Measurements from ENCODE around the gene SUGCT. TPM values are rescaled to one million over a fixed set of nuclear protein-coding genes. Genes with fewer than 3 reads are reported as not detected.

The SUGCT gene
- total RNA-seq, 1 experiment from 2014 or later = 4.6 TPM

GRCh38 chr7:40122940-40123254 is 11.9 kb upstream of the SUGCT start (continued):
- no peak for TF ChIP-seq AFF4 (CRISPR knock-in tag; IDR thresholded peaks at IDR 0.05; ENCODE audit: borderline replicate concordance)
- TF ChIP-seq, protein P1, sequence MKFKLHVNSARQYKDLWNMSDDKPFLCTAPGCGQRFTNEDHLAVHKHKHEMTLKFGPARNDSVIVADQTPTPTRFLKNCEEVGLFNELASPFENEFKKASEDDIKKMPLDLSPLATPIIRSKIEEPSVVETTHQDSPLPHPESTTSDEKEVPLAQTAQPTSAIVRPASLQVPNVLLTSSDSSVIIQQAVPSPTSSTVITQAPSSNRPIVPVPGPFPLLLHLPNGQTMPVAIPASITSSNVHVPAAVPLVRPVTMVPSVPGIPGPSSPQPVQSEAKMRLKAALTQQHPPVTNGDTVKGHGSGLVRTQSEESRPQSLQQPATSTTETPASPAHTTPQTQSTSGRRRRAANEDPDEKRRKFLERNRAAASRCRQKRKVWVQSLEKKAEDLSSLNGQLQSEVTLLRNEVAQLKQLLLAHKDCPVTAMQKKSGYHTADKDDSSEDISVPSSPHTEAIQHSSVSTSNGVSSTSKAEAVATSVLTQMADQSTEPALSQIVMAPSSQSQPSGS (CRISPR knock-in tag; IDR thresholded peaks at IDR 0.05; ENCODE audit: borderline replicate concordance, low read depth) = no peak
- no peak for TF ChIP-seq PREB (CRISPR knock-in tag; IDR thresholded peaks at IDR 0.05; ENCODE audit: borderline replicate concordance)
- TF ChIP-seq, protein P2, sequence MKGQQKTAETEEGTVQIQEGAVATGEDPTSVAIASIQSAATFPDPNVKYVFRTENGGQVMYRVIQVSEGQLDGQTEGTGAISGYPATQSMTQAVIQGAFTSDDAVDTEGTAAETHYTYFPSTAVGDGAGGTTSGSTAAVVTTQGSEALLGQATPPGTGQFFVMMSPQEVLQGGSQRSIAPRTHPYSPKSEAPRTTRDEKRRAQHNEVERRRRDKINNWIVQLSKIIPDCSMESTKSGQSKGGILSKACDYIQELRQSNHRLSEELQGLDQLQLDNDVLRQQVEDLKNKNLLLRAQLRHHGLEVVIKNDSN (CRISPR knock-in tag; IDR thresholded peaks at IDR 0.05) = no peak
- no peak for TF ChIP-seq ETV6 (CRISPR knock-in tag; IDR thresholded peaks at IDR 0.05)

GRCh38 chr7:40133561-40134427 is 1.0 kb upstream of the SUGCT start:
- POLR2A ChIA-PET = interaction anchor here (0.6 to 0.9 kb wide), 2 partner anchors 17 to 44 kb away, joined by 3 to 4 read pairs; no protein-coding TSS in a partner anchor

DNA sequence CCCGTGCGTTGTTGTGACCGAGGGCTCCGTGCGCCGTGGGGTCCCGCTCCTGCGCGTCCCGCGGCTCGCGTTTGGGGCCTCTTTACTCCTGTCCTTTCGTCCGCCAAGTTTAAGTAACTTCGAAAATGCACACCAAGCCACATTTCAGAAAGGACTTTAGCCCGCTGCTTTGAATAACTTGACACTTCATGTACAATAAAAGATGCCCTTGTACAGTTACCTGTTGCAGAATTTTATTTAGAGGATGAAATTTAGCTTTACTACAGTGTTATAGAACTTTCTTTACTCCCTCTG is 459 bp downstream of the SUGCT start:
- H3K9me3 Mint-ChIP-seq = peaks cover 6% of the 10 kb centered on the region; the same call in 1 of the 2 replicates
- CTCF ChIA-PET = interaction anchor here (0.6 to 1.5 kb wide), 8 partner anchors 12 to 555 kb away, joined by 3 to 8 read pairs (median 4); no protein-coding TSS in a partner anchor
- H3K27me3 Mint-ChIP-seq (ENCODE audit: low read depth) = peaks cover 14% of the 10 kb centered on the region
- no peak overlapping the region for H3K27ac Mint-ChIP-seq
- peaks cover 13% of the 10 kb centered on the region for H3K4me1 Mint-ChIP-seq
- no peak for DNase-seq (ENCODE audit: low spot score)
- H3K4me3 Mint-ChIP-seq = peak overlapping the region; percentile 80
- TF ChIP-seq, protein P3, sequence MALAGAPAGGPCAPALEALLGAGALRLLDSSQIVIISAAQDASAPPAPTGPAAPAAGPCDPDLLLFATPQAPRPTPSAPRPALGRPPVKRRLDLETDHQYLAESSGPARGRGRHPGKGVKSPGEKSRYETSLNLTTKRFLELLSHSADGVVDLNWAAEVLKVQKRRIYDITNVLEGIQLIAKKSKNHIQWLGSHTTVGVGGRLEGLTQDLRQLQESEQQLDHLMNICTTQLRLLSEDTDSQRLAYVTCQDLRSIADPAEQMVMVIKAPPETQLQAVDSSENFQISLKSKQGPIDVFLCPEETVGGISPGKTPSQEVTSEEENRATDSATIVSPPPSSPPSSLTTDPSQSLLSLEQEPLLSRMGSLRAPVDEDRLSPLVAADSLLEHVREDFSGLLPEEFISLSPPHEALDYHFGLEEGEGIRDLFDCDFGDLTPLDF (CRISPR knock-in tag; IDR thresholded peaks at IDR 0.05) = no peak
- TF ChIP-seq PREB (CRISPR knock-in tag; IDR thresholded peaks at IDR 0.05; ENCODE audit: borderline replicate concordance) = 0 out of 2 replicates have a peak, but pooled peaks have one; percentile 1
- no peak for ATAC-seq
- peaks cover 2% of the 10 kb centered on the region; the same call in 1 of the 2 replicates for H3K36me3 Mint-ChIP-seq
- POLR2A ChIA-PET = no interaction called here

More at GRCh38 chr7:40133561-40134427, 1.0 kb upstream of the SUGCT start:
- no peak; the same call in 1 of the 2 replicates for ATAC-seq
- Mint-ChIP-seq H3K27me3 (ENCODE audit: low read depth) (peaks cover 14% of the 10 kb centered on the region), H3K4me1 (peaks cover 13% of the 10 kb centered on the region), H3K27ac (peak overlapping the region; percentile 60; the same call in 1 of the 2 replicates), H3K9me3 (peaks cover 6% of the 10 kb centered on the region; the same call in 1 of the 2 replicates), H3K4me3 (peak overlapping the region; percentile 90), H3K36me3 (peaks cover 2% of the 10 kb centered on the region; the same call in 1 of the 2 replicates)
- TF ChIP-seq ZNF423 (CRISPR knock-in tag; IDR thresholded peaks at IDR 0.05) (0 out of 2 replicates have a peak, but pooled peaks have one; percentile 5), NFE2L1 (CRISPR knock-in tag; IDR thresholded peaks at IDR 0.05) (no peak)
- DNase-seq (ENCODE audit: low spot score) = peak; percentile 67
- CTCF ChIA-PET = interaction anchor here (0.6 to 1.5 kb wide), 10 partner anchors 10 to 553 kb away, joined by 3 to 8 read pairs (median 4); no protein-coding TSS in a partner anchor
